NCI-H187 treated with DMSO at 0.1 percent for 48 hours (cell line): ENCODE measurements around the gene CABP7.
A peak's percentile ranks its signal among the peaks of the same experiment; 100 is the strongest.
"Not testable (repeated sequence)": the region's sequence is repeated elsewhere in the genome, so short reads cannot be mapped to it uniquely, and the experiment has no call there.

ENCODE experiments used
- DNase-seq: peaks from one replicate; lab custom pipeline; 2025; lab: John Stamatoyannopoulos, UW

The CABP7 gene

GRCh38 chr22:29748248-29748893 is 28.6 kb downstream of the CABP7 start:
- DNase-seq, result no peak

DNA sequence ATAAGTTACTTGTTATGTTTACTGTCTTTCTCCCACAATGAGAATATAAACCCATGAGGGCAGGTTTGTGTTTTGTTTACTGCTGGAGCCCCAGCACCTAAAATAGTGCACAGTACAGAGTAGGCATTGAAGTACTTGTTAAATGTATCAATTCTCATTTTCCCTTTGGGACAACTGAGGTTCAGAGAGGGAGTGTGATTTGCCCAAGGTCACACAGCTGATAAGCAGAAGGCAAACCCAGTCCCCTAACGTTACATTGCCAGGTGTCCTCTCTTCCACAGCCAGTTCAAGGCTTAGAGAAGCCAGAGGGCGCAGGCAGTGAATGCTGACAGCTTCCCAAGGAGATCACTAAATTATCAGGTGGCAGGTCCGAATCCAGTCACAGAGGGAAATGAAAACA is 30.2 kb downstream of the CABP7 start:
- DNase-seq, result no peak

GRCh38 chr22:29750559-29751538 is 31.0 kb downstream of the CABP7 start:
- no peak for DNase-seq

DNA sequence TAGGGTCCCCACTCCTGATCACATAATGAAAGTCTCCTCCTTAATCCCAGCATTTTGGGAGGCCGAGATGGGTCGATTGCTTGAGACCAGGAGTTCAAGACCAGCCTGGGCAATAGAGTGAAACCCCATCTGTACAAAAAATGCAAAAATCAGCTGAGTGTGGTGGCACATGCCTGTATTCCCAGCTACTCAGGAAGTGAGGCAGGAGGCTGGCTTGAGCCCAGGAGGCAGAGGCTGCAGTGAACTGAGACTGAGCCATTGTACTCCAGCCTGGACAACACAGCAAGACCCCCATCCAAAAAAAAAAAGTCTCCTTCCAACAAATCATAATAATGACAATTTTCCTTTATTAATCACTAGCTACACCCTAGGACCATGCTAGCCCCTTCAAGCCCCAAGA is 31.9 kb downstream of the CABP7 start:
- DNase-seq, result no peak

DNA sequence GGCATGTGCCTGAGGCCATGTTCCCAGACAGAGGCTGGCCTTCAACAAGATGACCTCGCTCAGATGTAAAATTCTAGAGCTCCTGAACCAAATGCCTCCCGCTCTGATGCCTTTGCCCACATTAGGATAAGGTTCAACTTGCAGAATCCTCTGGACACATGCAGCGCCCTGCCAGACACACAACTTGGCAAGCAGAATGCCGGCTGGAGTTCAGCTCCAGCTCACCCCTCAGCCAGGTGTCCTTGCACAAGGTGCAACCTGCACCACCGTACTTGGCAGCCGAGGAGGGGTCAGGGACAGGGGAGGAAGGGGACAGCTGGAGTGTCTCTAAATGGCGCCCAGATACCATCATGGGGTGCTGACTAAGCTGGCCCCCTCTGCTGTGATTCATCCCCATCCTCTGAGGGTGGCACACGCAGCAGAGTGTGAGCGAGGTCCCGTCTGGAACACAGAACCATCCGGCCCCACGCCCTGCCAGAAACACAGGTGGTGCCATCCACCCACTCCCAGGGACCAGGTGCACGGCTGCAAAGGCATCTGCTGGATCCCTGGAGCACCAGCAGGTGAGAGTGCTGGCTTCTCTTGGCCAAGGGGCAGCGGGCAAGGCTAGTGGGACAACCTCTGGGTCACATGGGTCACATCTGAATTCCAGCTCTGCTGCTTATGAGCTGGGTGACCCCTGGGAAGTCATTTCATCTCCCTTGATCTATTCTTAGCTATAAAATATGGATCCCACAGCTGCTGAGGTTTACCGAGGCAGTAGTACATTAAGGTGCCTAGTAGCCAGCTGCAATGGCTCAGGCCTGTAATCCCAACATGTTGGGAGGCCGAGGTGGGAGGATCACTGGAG is 34.2 kb downstream of the CABP7 start:
- no peak for DNase-seq

DNA sequence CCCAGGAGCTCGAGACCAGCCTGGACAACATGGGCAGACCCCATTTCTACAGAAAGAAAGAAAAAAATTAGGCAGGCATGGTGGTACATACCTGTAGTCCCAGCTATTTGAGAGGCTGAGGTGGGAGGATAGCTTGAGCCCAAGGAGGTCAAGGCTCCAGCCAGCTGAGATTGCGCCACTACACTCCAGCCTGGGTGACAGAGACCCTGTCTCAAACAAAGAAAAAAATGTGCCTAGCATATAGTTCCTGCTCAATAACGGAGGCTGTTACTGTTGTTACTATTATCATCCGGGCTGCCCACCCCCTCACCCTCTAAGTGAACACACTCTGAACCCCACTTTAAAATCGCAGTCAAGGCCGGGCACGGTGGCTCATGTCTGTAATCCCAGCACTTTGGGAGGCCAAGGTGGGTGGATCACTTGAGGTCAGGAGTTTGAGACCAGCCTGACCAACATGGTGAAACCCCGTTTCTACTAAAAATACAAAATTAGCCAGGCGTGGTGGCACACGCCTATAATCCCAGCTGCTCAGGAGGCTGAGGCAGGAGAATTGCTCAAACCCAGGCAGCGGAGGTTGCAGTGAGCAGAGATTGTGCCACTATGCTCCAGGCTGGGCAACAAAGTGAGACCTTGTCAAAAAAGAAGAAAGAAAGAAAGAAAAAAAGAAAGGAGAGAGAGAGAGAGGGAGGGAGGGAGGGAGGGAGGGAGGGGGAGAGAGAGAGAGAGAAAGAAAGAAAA is 35.0 kb downstream of the CABP7 start:
- DNase-seq, result not testable (repeated sequence)

DNA sequence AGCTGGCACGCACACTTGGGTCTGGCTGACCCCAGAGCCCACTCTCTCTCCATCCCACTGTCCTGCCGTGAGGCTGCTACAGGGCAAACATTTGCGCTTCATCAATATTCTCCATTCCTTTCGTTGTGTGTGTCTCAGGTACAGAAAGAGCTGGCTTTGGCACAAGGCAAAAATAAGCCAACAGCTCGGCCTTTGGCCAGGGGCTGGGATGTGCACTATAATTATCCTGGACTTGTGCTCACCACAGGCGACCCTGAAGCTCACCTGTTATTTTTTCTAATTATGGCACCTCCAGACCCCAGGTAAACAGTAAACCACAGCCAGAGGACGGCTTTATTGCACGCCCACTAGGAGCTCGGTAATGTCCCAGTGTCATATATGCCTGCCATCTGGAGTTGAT is 36.1 kb downstream of the CABP7 start:
- DNase-seq, result no peak

DNA sequence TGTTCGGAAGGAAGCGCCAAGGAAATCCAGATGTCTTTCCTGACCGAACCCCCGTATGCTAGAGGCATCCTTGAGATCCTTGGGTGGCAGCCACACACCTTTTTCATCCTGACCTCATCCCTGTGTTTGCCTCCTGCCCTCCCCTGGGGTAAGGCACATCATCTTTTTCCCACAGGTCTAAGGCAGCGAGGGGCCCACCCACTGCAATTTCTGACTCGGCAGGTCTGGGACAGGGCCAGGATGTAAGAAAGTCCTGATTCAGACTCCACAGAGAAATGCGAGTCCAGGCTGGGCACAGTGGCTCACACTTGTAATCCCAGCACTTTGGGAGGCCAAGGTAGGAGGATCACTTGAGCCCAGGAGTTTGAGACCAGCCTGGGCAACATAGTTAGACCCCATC is 36.5 kb downstream of the CABP7 start:
- DNase-seq, result no peak

DNA sequence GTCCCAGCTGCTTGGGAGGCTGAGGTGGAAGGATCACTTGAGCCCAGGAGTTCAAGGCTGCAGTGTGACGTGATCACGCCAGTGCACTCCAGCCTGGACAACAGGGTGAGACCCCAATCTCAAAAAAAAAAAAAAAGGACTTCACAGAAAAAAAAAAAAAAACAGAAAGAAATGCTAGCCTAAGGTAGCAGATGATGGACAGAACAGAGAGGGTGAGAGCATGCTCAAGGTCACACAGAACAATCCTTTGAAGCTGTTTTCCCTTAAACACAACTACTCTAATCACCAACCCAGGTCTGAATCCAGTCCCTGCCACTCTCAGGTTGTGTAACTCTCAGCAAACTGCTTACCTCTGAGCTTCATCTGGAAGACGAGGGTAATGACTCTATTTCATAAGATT is 37.3 kb downstream of the CABP7 start:
- DNase-seq, result no peak

GRCh38 chr22:29758068-29758622 is 38.3 kb downstream of the CABP7 start:
- DNase-seq, result no peak

GRCh38 chr22:29758959-29759358 is 39.2 kb downstream of the CABP7 start:
- no peak for DNase-seq

DNA sequence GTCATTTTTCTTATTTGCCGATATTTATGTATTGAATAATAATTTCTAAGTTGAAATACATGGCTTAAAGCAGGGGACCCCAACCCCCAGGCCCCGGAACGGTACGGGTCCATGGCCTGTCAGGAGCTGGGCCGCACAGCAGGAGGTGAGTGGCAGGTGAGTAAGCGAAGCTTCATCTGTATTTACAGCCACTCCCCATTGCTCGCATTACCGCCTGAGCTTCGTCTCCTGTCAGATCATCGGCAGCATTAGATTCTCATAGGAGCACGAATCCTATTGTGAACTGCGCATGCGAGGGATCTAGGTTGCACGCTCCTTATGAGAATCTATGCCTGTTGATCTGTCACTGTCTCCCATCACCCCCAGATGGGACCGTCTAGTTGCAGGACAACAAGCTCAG is 42.5 kb downstream of the CABP7 start:
- DNase-seq, result peak; percentile 22

- DNase-seq, result no peak
These were observed 46.3 kb downstream of the CABP7 start for GRCh38 chr22:29765905-29766631.

- DNase-seq, result peak; percentile 71
These were observed 46.9 kb downstream of the CABP7 start, which contains the start of gene ZMAT5 for GRCh38 chr22:29766632-29767170. Gene ZMAT5 (minus strand): TSS chr22:29767007. CDS start chr22:29748544, 18,463 bp downstream.

GRCh38 chr22:29767171-29768051 is 47.6 kb downstream of the CABP7 start, which contains the start of gene UQCR10:
Gene UQCR10 (plus strand): TSS chr22:29767369. CDS start chr22:29767399, 30 bp downstream.
- peak; percentile 49 for DNase-seq

DNA sequence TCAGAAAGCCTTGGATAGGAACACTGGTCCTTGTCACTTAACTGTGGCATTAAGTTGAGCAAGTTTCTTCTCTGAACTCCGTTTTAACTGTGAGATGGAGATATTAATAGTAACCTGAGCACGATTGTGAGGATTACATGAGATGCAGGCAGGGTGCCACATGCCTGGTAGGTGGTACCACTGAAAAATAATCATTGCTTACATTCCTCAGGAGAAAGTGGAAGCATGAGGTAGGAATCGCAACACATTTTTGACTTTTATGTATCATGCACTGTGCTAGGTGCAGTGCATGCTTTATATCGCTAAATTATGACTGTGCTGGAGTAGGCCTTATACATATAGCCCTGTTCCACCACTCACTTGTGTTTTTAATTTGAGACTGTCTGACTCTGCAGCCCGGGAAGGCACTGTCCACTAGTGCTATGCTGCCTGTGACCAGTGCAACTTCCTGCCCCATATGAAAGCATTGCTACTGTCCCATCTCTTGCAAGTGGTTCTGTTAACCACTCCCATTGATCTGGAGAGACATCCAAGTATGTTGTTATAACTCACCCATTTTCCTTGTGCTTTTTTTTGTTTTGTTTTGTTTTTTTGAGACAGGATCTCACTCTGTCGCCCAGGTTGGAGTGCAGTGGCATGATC is 48.4 kb downstream of the CABP7 start:
- no peak for DNase-seq

DNA sequence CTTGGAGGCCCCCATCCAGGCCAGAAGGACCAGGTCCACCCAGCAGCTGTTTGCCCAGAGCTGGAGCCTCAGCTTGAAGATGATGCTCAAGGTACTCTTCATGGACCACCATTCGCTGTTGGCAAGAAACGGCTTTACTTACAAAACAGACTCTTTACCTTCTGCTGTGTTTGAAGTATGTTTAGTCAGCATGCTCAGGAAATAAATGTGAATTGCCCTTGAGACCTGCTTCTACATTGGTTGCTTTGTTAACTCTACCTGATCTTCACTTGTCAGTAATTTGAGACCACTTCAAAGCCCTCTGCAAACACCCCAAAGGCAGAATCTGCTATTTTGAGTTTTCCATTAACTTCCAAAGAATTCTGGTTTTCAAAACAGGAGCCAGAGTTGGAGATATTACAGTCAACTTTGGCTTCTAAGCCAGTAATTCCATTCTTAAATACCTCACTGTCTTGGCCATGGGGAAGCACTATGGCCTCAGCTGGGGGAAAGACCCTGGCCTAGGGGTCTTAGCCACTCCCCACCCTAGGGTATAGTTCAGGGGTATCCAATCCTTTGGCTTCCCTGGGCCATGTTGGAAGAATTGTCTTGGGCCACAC is 50.0 kb downstream of the CABP7 start:
- DNase-seq, result no peak

GRCh38 chr22:29772170-29772641 is 52.4 kb downstream of the CABP7 start:
- DNase-seq, result no peak
